H9 (cell line): Measurements from ENCODE around the gene RBPJL. TPM values are rescaled to one million over a fixed set of nuclear protein-coding genes. Genes with fewer than 3 reads are reported as not detected.

ENCODE experiments used
- DNase-seq: peaks from one replicate; pipeline ENCODE4 v3.0.0-alpha.2; 2017
- H2AFZ ChIP-seq: one replicate; pipeline ENCODE4 v1.6.1; 2013; ENCODE audit warnings: mild to moderate bottlenecking, low read length, control low read depth, moderate library complexity
- H2AK5ac ChIP-seq: 2 replicates; pipeline ENCODE4 v1.6.1; 2013; ENCODE audit warnings: low read length, control low read depth, mixed read lengths; ENCODE audit not compliant: insufficient read length
- H2BK120ac ChIP-seq: one replicate; pipeline ENCODE4 v1.6.1; 2013; ENCODE audit warnings: low read depth, mild to moderate bottlenecking, low read length, control low read depth, inconsistent platforms; ENCODE audit not compliant: poor library complexity, severe bottlenecking
- H2BK12ac ChIP-seq: 2 replicates; pipeline ENCODE4 v1.6.1; 2013; ENCODE audit warnings: low read length, control low read depth, mixed read lengths, low read depth; ENCODE audit not compliant: insufficient read length
- H2BK15ac ChIP-seq: 2 replicates; pipeline ENCODE4 v1.6.1; 2013; ENCODE audit warnings: low read depth, low read length, control low read depth
- H2BK20ac ChIP-seq: one replicate; pipeline ENCODE4 v1.6.1; 2013; ENCODE audit warnings: low read depth, mild to moderate bottlenecking, low read length, control low read depth, inconsistent platforms; ENCODE audit not compliant: poor library complexity, severe bottlenecking
- H2BK5ac ChIP-seq: 2 replicates; pipeline ENCODE4 v1.6.1; 2013; ENCODE audit warnings: low read length, control low read depth, mixed read lengths; ENCODE audit not compliant: insufficient read length
- H3K14ac ChIP-seq: 2 replicates; pipeline ENCODE4 v1.6.1; 2013; ENCODE audit warnings: low read length, control low read depth; ENCODE audit not compliant: insufficient read depth
- H3K18ac ChIP-seq: 2 replicates; pipeline ENCODE4 v1.6.1; 2013; ENCODE audit warnings: low read depth, mild to moderate bottlenecking, mixed read lengths, low read length, control low read depth; ENCODE audit not compliant: insufficient read length
- H3K23ac ChIP-seq: 2 replicates; pipeline ENCODE4 v1.6.1; 2013; ENCODE audit warnings: low read length, control low read depth, mixed read lengths, low read depth; ENCODE audit not compliant: insufficient read length
- H3K23me2 ChIP-seq: 2 replicates; pipeline ENCODE4 v1.6.1; 2013; ENCODE audit warnings: low read depth, mild to moderate bottlenecking, mixed read lengths, low read length, control low read depth; ENCODE audit not compliant: insufficient read length, poor library complexity, severe bottlenecking
- H3K27ac ChIP-seq: 2 replicates; pipeline ENCODE4 v1.5.1; 2013; ENCODE audit warnings: low read length, control low read depth, mixed read lengths, low read depth; ENCODE audit not compliant: insufficient read length
- H3K27me3 ChIP-seq: 2 replicates; pipeline ENCODE4 v1.6.1; 2013; ENCODE audit warnings: low read length, control low read depth, inconsistent platforms; ENCODE audit not compliant: insufficient read depth
- H3K4ac ChIP-seq: 2 replicates; pipeline ENCODE4 v1.6.1; 2013; ENCODE audit warnings: low read depth, mild to moderate bottlenecking, control low read depth, inconsistent platforms, low read length, moderate library complexity
- H3K4me1 ChIP-seq: 2 replicates; pipeline ENCODE4 v1.6.1; 2013; ENCODE audit warnings: low read length, control low read depth, inconsistent platforms; ENCODE audit not compliant: insufficient read depth
- H3K4me2 ChIP-seq: 2 replicates; pipeline ENCODE4 v1.6.1; 2013; ENCODE audit warnings: low read length, control low read depth, mixed read lengths; ENCODE audit not compliant: insufficient read length, insufficient read depth
- H3K56ac ChIP-seq: 2 replicates; pipeline ENCODE4 v1.6.1; 2013; ENCODE audit warnings: low read depth, mild to moderate bottlenecking, mixed read lengths, low read length, control low read depth; ENCODE audit not compliant: insufficient read length
- H3K79me1 ChIP-seq: 2 replicates; pipeline ENCODE4 v1.6.1; 2013; ENCODE audit warnings: low read depth, mild to moderate bottlenecking, moderate library complexity, low read length, control low read depth, inconsistent platforms; ENCODE audit not compliant: insufficient read depth, poor library complexity, severe bottlenecking
- H3K79me2 ChIP-seq: 2 replicates; pipeline ENCODE4 v1.6.1; 2013; ENCODE audit warnings: low read length, control low read depth, inconsistent platforms; ENCODE audit not compliant: insufficient read depth
- H3K9ac ChIP-seq: 2 replicates; pipeline ENCODE4 v1.6.1; 2013; ENCODE audit warnings: low read length, control low read depth, mixed read lengths; ENCODE audit not compliant: insufficient read length; ENCODE audit errors: extremely low read depth
- H3K9me3 ChIP-seq: one replicate; pipeline ENCODE4 v1.6.1; 2013; ENCODE audit warnings: low read depth, low read length, inconsistent platforms; ENCODE audit not compliant: control insufficient read depth
- H3T11ph ChIP-seq: one replicate; pipeline ENCODE4 v1.6.1; 2013; ENCODE audit warnings: mild to moderate bottlenecking, low read length, control low read depth, inconsistent platforms
- H4K20me1 ChIP-seq: one replicate; pipeline ENCODE4 v1.6.1; 2013; ENCODE audit not compliant: control insufficient read depth, insufficient read length, insufficient read depth
- H4K5ac ChIP-seq: 2 replicates; pipeline ENCODE4 v1.6.1; 2013; ENCODE audit warnings: low read depth, mild to moderate bottlenecking, mixed read lengths, low read length, control low read depth; ENCODE audit not compliant: insufficient read length
- H4K8ac ChIP-seq: replicated peaks from 2 replicates; pipeline ENCODE4 v1.6.1; 2013; ENCODE audit warnings: low read length, control low read depth, mixed read lengths, low read depth; ENCODE audit not compliant: insufficient read length
- H4K91ac ChIP-seq: 2 replicates; pipeline ENCODE4 v1.6.1; 2013; ENCODE audit warnings: low read depth, mild to moderate bottlenecking, moderate library complexity, mixed read lengths, low read length, control low read depth; ENCODE audit not compliant: insufficient read length
- H3K27ac Mint-ChIP-seq, 3 experiments: 2 replicates in 2 of 3; 3 replicates in 1 of 3; pipeline ENCODE4 v1.8.0; 2020 to 2021; ENCODE audit warnings: mixed read lengths in 3 of 3, mild to moderate bottlenecking in 1 of 3, moderate library complexity in 1 of 3
- H3K27me3 Mint-ChIP-seq: 2 replicates; pipeline ENCODE4 v1.8.0; 2021; ENCODE audit warnings: low read depth, mild to moderate bottlenecking, moderate library complexity, mixed read lengths
- H3K36me3 Mint-ChIP-seq, 3 experiments: 2 replicates in 2 of 3; 3 replicates in 1 of 3; pipeline ENCODE4 v1.8.0; 2020 to 2021; ENCODE audit warnings: low read depth in 3 of 3, mixed read lengths in 3 of 3; ENCODE audit not compliant: insufficient read depth in 1 of 3
- H3K4me1 Mint-ChIP-seq, 2 experiments: 2 replicates each; pipeline ENCODE4 v1.8.0; 2020; ENCODE audit warnings: mixed read lengths in 2 of 2
- H3K4me3 Mint-ChIP-seq, 2 experiments: 2 replicates in 1 of 2; 3 replicates in 1 of 2; pipeline ENCODE4 v1.8.0; 2020 to 2021; ENCODE audit warnings: mild to moderate bottlenecking in 2 of 2, mixed read lengths in 2 of 2, moderate library complexity in 1 of 2
- H3K9me3 Mint-ChIP-seq, 2 experiments: 2 replicates in 1 of 2; 3 replicates in 1 of 2; pipeline ENCODE4 v1.8.0; 2020; ENCODE audit warnings: mild to moderate bottlenecking in 2 of 2, mixed read lengths in 2 of 2, moderate library complexity in 1 of 2
- WGBS: extraction: QIAGEN DNeasy Blood & Tissue Kit; methylation state at CpG from one replicate; pipeline ENCODE4 v1.1.7; 2013; ENCODE audit warnings: missing lambda C conversion rate, low lambda C conversion rate, mixed read lengths; ENCODE audit not compliant: insufficient read length; ENCODE audit errors: extremely low coverage; 5-methylcytosine and 5-hydroxymethylcytosine counted together
- total RNA-seq: library from RNA; stranded (reverse); gene quantifications from 2 replicates; pipeline ENCODE4 v1.2.1, GENCODE V29; 2021
- TF ChIP-seq, protein P1 (sequence below): fragments of 200-600 bp; sonication (generic); conservative IDR thresholded peaks from 3 replicates; pipeline ENCODE4 v1.8.0; 2021; ENCODE audit warnings: antibody characterized with exemption, mild to moderate bottlenecking

Gene RBPJL
- total RNA-seq, 1 experiment from 2014 or later, result 0.28 TPM

DNA sequence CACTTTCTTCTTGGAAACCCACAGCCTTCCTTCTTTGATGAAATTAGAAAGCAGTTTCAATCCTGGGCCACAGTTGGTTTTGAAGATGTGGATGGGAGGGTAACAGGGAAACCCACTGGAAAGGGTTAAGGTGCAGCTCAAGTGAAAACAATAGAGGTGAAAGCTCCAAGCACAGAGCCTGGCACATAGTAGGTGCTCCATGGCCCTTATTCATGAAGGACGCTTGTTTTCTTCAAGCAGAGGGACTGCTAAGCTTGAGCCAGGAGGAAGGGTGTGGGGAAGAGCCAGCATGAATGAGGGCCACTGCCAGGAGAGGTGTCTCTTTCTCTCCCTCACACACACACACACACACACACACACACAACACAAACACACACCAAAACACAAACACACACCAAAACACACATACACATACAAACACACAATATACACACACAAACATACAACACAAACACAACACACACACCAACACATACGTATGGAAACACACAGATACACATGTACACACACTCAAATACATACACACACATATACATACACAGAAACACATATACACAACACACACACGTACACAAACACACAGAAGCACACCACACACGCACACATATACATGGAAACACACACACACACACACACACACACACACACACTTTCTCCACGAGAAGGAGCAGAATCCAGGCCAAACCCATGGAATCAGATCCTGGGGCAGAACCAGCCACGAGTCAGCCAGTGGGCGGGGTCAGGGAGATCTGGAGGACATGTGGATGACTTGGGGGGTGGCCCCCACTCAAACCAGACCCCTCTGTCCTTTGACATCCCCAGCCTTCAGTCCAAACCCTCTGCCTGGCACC is 23.7 kb upstream of the RBPJL start:
- no peaks in the 10 kb centered on the region for H4K20me1 ChIP-seq
- no peak overlapping the region for H4K5ac ChIP-seq
- H2AK5ac ChIP-seq, result no peak overlapping the region
- H3K9ac ChIP-seq, result no peak overlapping the region
- H3K79me1 ChIP-seq, result no peaks in the 10 kb centered on the region
- H3K36me3 Mint-ChIP-seq, result 0 out of 7 replicates have a peak, but pooled peaks cover 0 to 2% (median 0%) of the 10 kb centered on the region in 3 experiments
- no peak overlapping the region for H3K23ac ChIP-seq
- 100% methylated on average over 1 of the region's 7 CpGs for WGBS
- no peak overlapping the region for H3K4me2 ChIP-seq
- no peak overlapping the region for H3K4ac ChIP-seq
- no peak overlapping the region for H2BK15ac ChIP-seq
- H3K23me2 ChIP-seq, result no peaks in the 10 kb centered on the region
- no peak overlapping the region for H3K4me3 Mint-ChIP-seq
- H3K27ac ChIP-seq, result no peak overlapping the region
- peaks cover 0 to 4% of the 10 kb centered on the region in 2 experiments; a peak in 2 of 4 replicates for H3K4me1 Mint-ChIP-seq
- no peaks in the 10 kb centered on the region for H3K4me1 ChIP-seq
- H3K14ac ChIP-seq, result no peak overlapping the region
- no peaks in the 10 kb centered on the region for H3K27me3 ChIP-seq
- no peak overlapping the region for H4K8ac ChIP-seq
- DNase-seq, result no peak
- no peak overlapping the region for H2BK20ac ChIP-seq
- H2BK120ac ChIP-seq, result no peak overlapping the region
- H2BK5ac ChIP-seq, result no peak overlapping the region
- no peaks in the 10 kb centered on the region for H3K9me3 Mint-ChIP-seq
- TF ChIP-seq, protein P1, sequence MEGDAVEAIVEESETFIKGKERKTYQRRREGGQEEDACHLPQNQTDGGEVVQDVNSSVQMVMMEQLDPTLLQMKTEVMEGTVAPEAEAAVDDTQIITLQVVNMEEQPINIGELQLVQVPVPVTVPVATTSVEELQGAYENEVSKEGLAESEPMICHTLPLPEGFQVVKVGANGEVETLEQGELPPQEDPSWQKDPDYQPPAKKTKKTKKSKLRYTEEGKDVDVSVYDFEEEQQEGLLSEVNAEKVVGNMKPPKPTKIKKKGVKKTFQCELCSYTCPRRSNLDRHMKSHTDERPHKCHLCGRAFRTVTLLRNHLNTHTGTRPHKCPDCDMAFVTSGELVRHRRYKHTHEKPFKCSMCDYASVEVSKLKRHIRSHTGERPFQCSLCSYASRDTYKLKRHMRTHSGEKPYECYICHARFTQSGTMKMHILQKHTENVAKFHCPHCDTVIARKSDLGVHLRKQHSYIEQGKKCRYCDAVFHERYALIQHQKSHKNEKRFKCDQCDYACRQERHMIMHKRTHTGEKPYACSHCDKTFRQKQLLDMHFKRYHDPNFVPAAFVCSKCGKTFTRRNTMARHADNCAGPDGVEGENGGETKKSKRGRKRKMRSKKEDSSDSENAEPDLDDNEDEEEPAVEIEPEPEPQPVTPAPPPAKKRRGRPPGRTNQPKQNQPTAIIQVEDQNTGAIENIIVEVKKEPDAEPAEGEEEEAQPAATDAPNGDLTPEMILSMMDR, result no peak
- H3T11ph ChIP-seq, result no peak overlapping the region
- no peak overlapping the region; a peak in 1 of 7 replicates for H3K27ac Mint-ChIP-seq
- H3K27me3 Mint-ChIP-seq, result peaks cover 10% of the 10 kb centered on the region
- H3K18ac ChIP-seq, result no peak overlapping the region
- H3K56ac ChIP-seq, result no peak overlapping the region
- no peak overlapping the region for H2BK12ac ChIP-seq
- no peaks in the 10 kb centered on the region for H3K9me3 ChIP-seq
- no peak overlapping the region for H4K91ac ChIP-seq
- no peak overlapping the region for H2AFZ ChIP-seq
- no peaks in the 10 kb centered on the region for H3K79me2 ChIP-seq
